Endothelial cell of umbilical vein (primary cell): ENCODE results near the gene CHRND. TPM values are rescaled to one million over a fixed set of nuclear protein-coding genes. Genes with fewer than 3 reads are reported as not detected.

Experiments
- BruUV-seq: library from RNA; stranded (reverse); fragments of 400-500 nt; replicated peaks from 2 replicates; lab custom pipeline; 2021; lab: Mats Ljungman, UMichigan
- CTCF ChIA-PET: fragments of 300-600, 350-600 bp; sonication (Branson Sonifier 250); formaldehyde crosslinking; loops from one replicate; lab custom pipeline; 2021; ENCODE audit warnings: antibody characterized with exemption, inconsistent platforms; lab: Charles Lee
- POLR2A ChIA-PET: fragments of 300-600, 350-600 bp; sonication (Branson Sonifier 250); formaldehyde crosslinking; loops from one replicate; lab custom pipeline; 2021; ENCODE audit warnings: antibody characterized with exemption, inconsistent platforms; lab: Charles Lee
- DNase-seq: peaks from one replicate; pipeline ENCODE4 v3.0.0-alpha.2; 2011; ENCODE audit warnings: low read depth, low spot score
- FAIRE-seq: peaks from 2 replicates; lab custom pipeline; 2011; peaks lifted over from hg19 to GRCh38; lab: Jason Lieb, UNC
- H2AFZ ChIP-seq: 2 replicates; pipeline ENCODE4 v1.6.0; 2012; ENCODE audit warnings: low read depth, low read length, control low read depth, inconsistent platforms
- H3K27ac ChIP-seq: 2 replicates; pipeline ENCODE4 v1.5.1; 2011; ENCODE audit warnings: low read depth, mild to moderate bottlenecking, control low read depth, low read length, moderate library complexity; ENCODE audit not compliant: insufficient read depth
- H3K27me3 ChIP-seq, 2 experiments: 2 replicates each; pipeline versions ENCODE4 v1.6.0 to v1.6.1; 2011; ENCODE audit warnings: low read length in 2 of 2, mixed read lengths in 1 of 2; ENCODE audit not compliant: control insufficient read depth in 2 of 2, insufficient read depth in 2 of 2
- H3K36me3 ChIP-seq, 2 experiments: 2 replicates in 1 of 2; 3 replicates in 1 of 2; pipeline ENCODE4 v1.5.1; 2011; ENCODE audit warnings: low read length in 2 of 2, mild to moderate bottlenecking in 1 of 2, moderate library complexity in 1 of 2; ENCODE audit not compliant: control insufficient read depth in 2 of 2, insufficient read depth in 2 of 2; ENCODE audit errors: extremely low read depth in 1 of 2
- H3K4me1 ChIP-seq: 3 replicates; pipeline ENCODE4 v1.5.1; 2011; ENCODE audit warnings: mild to moderate bottlenecking, low read length; ENCODE audit not compliant: control insufficient read depth, insufficient read depth; ENCODE audit errors: extremely low read depth
- H3K4me2 ChIP-seq: 2 replicates; pipeline ENCODE4 v1.6.1; 2011; ENCODE audit warnings: low read length, control low read depth, mixed read lengths; ENCODE audit not compliant: insufficient read depth
- H3K4me3 ChIP-seq, 3 experiments: fragments of 200-600 bp in 1 of 3; sonication (generic), shearing (Covaris generic) in 1 of 3; replicated peaks in 1 of 3; 2 replicates each; pipeline ENCODE4 v1.5.1; 2011 to 2016; ENCODE audit warnings: control low read depth in 3 of 3, low read length in 3 of 3, mild to moderate bottlenecking in 2 of 3, inconsistent platforms in 1 of 3, low read depth in 1 of 3, moderate library complexity in 1 of 3; ENCODE audit not compliant: insufficient read depth in 1 of 3
- H3K79me2 ChIP-seq: 2 replicates; pipeline ENCODE4 v1.6.0; 2012; ENCODE audit warnings: low read length, inconsistent platforms; ENCODE audit not compliant: control insufficient read depth, insufficient read depth
- H3K9ac ChIP-seq: replicated peaks from 2 replicates; pipeline ENCODE3; 2011; ENCODE audit warnings: low read length, control low read depth; ENCODE audit not compliant: insufficient read depth; ENCODE audit errors: extremely low read depth
- H3K9me1 ChIP-seq: replicated peaks from 3 replicates; pipeline ENCODE4 v1.6.0; 2011; ENCODE audit warnings: mild to moderate bottlenecking, low read length; ENCODE audit not compliant: control insufficient read depth, insufficient read depth; ENCODE audit errors: extremely low read depth
- H3K9me3 ChIP-seq: replicated peaks from 2 replicates; pipeline ENCODE4 v1.5.1; 2012; ENCODE audit warnings: low read length, inconsistent platforms; ENCODE audit not compliant: control insufficient read depth, insufficient read depth
- H4K20me1 ChIP-seq: replicated peaks from 2 replicates; pipeline ENCODE3; 2011; ENCODE audit warnings: mild to moderate bottlenecking, low read length; ENCODE audit not compliant: control insufficient read depth, insufficient read depth; ENCODE audit errors: extremely low read depth
- EZH2 ChIP-seq: IDR thresholded peaks from 2 replicates; pipeline ENCODE4 v1.6.1; 2012; ENCODE audit warnings: borderline replicate concordance, low read depth, mild to moderate bottlenecking, moderate library complexity, low read length, inconsistent platforms; ENCODE audit not compliant: severe bottlenecking
- FOS ChIP-seq: IDR thresholded peaks from 2 replicates; pipeline ENCODE4 v1.6.1; 2011; ENCODE audit warnings: mild to moderate bottlenecking, low read length, moderate library complexity, borderline replicate concordance; ENCODE audit not compliant: insufficient read depth
- GATA2 ChIP-seq: IDR thresholded peaks from 2 replicates; pipeline ENCODE4 v1.7.0; 2011; ENCODE audit warnings: low read depth, mild to moderate bottlenecking, moderate library complexity, mixed read lengths, low read length; ENCODE audit not compliant: insufficient read length, insufficient read depth
- JUN ChIP-seq: IDR thresholded peaks from 2 replicates; pipeline ENCODE4 v1.6.1; 2011; ENCODE audit warnings: borderline replicate concordance, low read depth; ENCODE audit not compliant: insufficient read length, insufficient read depth
- MYC ChIP-seq: IDR thresholded peaks from one replicate; pipeline ENCODE4 v1.6.1; 2011; ENCODE audit warnings: mild to moderate bottlenecking, low read depth, low read length
- POLR2A ChIP-seq: IDR thresholded peaks from 2 replicates; pipeline ENCODE4 v1.6.1; 2012; ENCODE audit warnings: low read depth, mild to moderate bottlenecking, control low read depth, low read length
- POLR2AphosphoS5 ChIP-seq: IDR thresholded peaks from 2 replicates; pipeline ENCODE4 v1.6.1; 2012; ENCODE audit warnings: low read depth, mild to moderate bottlenecking, control low read depth, low read length, moderate library complexity; ENCODE audit not compliant: insufficient read depth
- dilution Hi-C: fragments of 300-500 bp; cut with MboI; formaldehyde crosslinking; loops from one replicate; pipeline ENCODE4 v1.15.0; 2019; ENCODE audit warnings: low sequenced_read_pairs; ENCODE audit not compliant: extremely low pct_ligation_motif_present
- intact Hi-C: fragments of 100-400 bp; cut with micrococcal nuclease; formaldehyde crosslinking; loops from one replicate; pipeline ENCODE4 v1.10.0; 2022
- polyA plus RNA-seq, 4 experiments: library from polyadenylated mRNA; depleted of rRNA in 3 of 4; stranded (reverse) in 3 of 4; unstranded in 1 of 4; fragments of >200 nt; gene quantifications; 2 replicates each; pipeline versions ENCODE4 v1.2.1 to v1.2.3, GENCODE V29; 2011 to 2012; ENCODE audit warnings: missing spikeins in 1 of 4
- total RNA-seq: library from RNA; stranded (reverse); gene quantifications from 2 replicates; pipeline ENCODE4 v1.2.3, GENCODE V29; 2021
- TF ChIP-seq, protein P1 (sequence below): IDR thresholded peaks from 2 replicates; pipeline ENCODE4 v1.6.1; 2011; ENCODE audit not compliant: insufficient read depth, insufficient read length
- TF ChIP-seq, protein P2 (sequence below), 2 donors: IDR thresholded peaks; 1 replicate in 1 of 2; 2 replicates in 1 of 2; pipeline ENCODE4 v1.5.1; 2011; ENCODE audit warnings: low read length in 2 of 2, mild to moderate bottlenecking in 2 of 2, moderate library complexity in 2 of 2, control low read depth in 1 of 2, inconsistent platforms in 1 of 2, low read depth in 1 of 2; ENCODE audit not compliant: insufficient read depth in 1 of 2; ENCODE audit errors: extremely low read depth in 1 of 2

CHRND gene
- total and polyA plus RNA-seq, 2 donors (not counting 3 experiments of a cell fraction or from before 2014, with no cell fraction given): not detected

DNA sequence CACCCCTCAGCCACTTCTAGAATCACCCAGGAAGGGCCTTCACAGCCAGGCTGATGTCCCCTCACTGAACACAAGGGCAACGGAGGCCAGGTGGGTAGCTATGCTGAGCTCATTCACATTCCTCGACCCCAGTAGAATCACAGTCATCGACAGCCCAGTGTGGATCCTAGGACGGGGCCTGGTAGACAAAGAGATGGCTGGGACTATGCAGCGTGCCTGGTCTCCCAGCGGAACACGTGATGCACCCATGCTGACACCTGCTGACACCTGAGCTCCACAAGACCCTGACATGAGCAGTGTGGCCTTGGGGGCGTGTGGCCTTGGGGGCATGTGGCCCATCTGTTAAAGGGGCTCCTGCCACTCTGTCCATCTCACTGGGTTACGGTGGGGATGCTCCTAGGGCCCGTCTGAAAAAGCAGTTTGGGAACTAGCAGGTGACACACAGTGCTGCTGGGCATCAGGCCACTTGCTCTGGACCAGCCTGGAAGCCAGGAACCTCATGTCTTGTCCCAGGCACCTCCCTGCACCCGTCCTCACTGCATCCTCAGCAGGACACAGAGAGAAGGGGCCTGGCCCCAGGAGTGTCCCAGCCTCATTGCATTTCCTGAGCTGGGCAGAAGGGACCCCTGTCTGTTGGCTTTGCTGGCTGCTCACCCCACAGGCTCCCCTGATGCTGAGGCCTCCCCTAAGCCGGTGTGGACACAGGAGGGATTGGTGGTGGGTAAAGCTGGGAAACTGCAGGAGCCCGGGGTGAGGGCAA lies 48.0 kb upstream of the CHRND start:
- POLR2A ChIA-PET: no interaction called here
- no TSS peak for BruUV-seq

More for the DNA sequence above, 48.0 kb upstream of the CHRND start:
- no peaks in the 10 kb centered on the region for H3K9me1 ChIP-seq
- DNase-seq (no peak), FAIRE-seq (no peak)
- H3K36me3 ChIP-seq: no peaks in the 10 kb centered on the region
- H3K4me2 ChIP-seq: no peak overlapping the region
- no peaks in the 10 kb centered on the region for H3K4me1 ChIP-seq
- H3K9me3 ChIP-seq: no peaks in the 10 kb centered on the region
- no peak overlapping the region for H3K9ac ChIP-seq
- TF ChIP-seq GATA2 (no peak), FOS (no peak), POLR2AphosphoS5 (no peak), JUN (no peak), MYC (no peak), EZH2 (no peak), POLR2A (no peak)
- TF ChIP-seq, protein P1, sequence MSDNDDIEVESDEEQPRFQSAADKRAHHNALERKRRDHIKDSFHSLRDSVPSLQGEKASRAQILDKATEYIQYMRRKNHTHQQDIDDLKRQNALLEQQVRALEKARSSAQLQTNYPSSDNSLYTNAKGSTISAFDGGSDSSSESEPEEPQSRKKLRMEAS: no peak
- TF ChIP-seq, protein P2, sequence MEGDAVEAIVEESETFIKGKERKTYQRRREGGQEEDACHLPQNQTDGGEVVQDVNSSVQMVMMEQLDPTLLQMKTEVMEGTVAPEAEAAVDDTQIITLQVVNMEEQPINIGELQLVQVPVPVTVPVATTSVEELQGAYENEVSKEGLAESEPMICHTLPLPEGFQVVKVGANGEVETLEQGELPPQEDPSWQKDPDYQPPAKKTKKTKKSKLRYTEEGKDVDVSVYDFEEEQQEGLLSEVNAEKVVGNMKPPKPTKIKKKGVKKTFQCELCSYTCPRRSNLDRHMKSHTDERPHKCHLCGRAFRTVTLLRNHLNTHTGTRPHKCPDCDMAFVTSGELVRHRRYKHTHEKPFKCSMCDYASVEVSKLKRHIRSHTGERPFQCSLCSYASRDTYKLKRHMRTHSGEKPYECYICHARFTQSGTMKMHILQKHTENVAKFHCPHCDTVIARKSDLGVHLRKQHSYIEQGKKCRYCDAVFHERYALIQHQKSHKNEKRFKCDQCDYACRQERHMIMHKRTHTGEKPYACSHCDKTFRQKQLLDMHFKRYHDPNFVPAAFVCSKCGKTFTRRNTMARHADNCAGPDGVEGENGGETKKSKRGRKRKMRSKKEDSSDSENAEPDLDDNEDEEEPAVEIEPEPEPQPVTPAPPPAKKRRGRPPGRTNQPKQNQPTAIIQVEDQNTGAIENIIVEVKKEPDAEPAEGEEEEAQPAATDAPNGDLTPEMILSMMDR (IDR thresholded peaks at IDR 0.05; ENCODE audit: extremely low read depth in 1 of 2, insufficient read depth in 1 of 2, low read depth in 1 of 2, low read length in 2 of 2): no peak
- intact Hi-C loops: no loop called here
- dilution Hi-C loops: no loop called here
- CTCF ChIA-PET: interaction anchor here (1.0 to 1.2 kb wide), 2 partner anchors 13 to 15 kb away, joined by 3 to 5 read pairs; no protein-coding TSS in a partner anchor
- no peak overlapping the region for H3K4me3 ChIP-seq
- H3K27ac ChIP-seq: no peak overlapping the region
- H4K20me1 ChIP-seq: no peaks in the 10 kb centered on the region
- no peak overlapping the region for H2AFZ ChIP-seq
- no peaks in the 10 kb centered on the region for H3K79me2 ChIP-seq
- H3K27me3 ChIP-seq: peaks cover 1 to 7% of the 10 kb centered on the region in 2 experiments
